IMR-90 (cell line): Measurements from ENCODE around the gene UFC1. TPM values are rescaled to one million over a fixed set of nuclear protein-coding genes. Genes with fewer than 3 reads are reported as not detected.

Source experiments
- ATAC-seq: fragments of 200-7000 bp; cut with Tn5 transposase; 2 replicates; pipeline ENCODE4 v1.9.1; 2020; ENCODE audit warnings: low read depth, mild to moderate bottlenecking, moderate library complexity
- BruUV-seq: library from RNA; stranded (reverse); fragments of 400-500 nt; replicated peaks from 2 replicates; lab custom pipeline; 2021; lab: Mats Ljungman, UMichigan
- CTCF ChIA-PET: fragments of 300-600 bp; formaldehyde crosslinking; extraction: SDS; loops from one replicate; lab custom pipeline; 2021; ENCODE audit warnings: antibody characterized with exemption; lab: Yijun Ruan, JAX
- POLR2A ChIA-PET: fragments of 300-600 bp; sonication (Branson Sonifier 250); formaldehyde crosslinking; loops from one replicate; lab custom pipeline; 2022; ENCODE audit warnings: antibody characterized with exemption; ENCODE audit not compliant: unreplicated experiment; lab: Charles Lee
- DNase-seq: peaks from one replicate; pipeline ENCODE4 v3.0.0; 2013
- H2AFZ ChIP-seq: replicated peaks from 2 replicates; pipeline ENCODE3; 2013; ENCODE audit warnings: low read length, mild to moderate bottlenecking; ENCODE audit not compliant: poor library complexity
- H2AK5ac ChIP-seq: 2 replicates; pipeline ENCODE4 v1.6.1; 2013; ENCODE audit warnings: low read depth, low read length, inconsistent platforms
- H2AK9ac ChIP-seq: replicated peaks from 2 replicates; pipeline ENCODE3; 2013; ENCODE audit warnings: mild to moderate bottlenecking, low read depth, low read length, moderate library complexity; ENCODE audit not compliant: poor library complexity
- H2BK120ac ChIP-seq: 2 replicates; pipeline ENCODE4 v1.6.1; 2013; ENCODE audit warnings: low read depth, low read length, inconsistent platforms
- H2BK15ac ChIP-seq: 3 replicates; pipeline ENCODE4 v1.6.1; 2013; ENCODE audit warnings: low read depth, low read length, inconsistent platforms
- H2BK20ac ChIP-seq: 2 replicates; pipeline ENCODE4 v1.6.1; 2013; ENCODE audit warnings: low read depth, mild to moderate bottlenecking, inconsistent platforms, low read length, moderate library complexity
- H2BK5ac ChIP-seq: 2 replicates; pipeline ENCODE4 v1.6.1; 2013; ENCODE audit warnings: mild to moderate bottlenecking, low read depth, low read length, inconsistent platforms; ENCODE audit not compliant: poor library complexity, severe bottlenecking
- H3K14ac ChIP-seq: replicated peaks from 2 replicates; pipeline ENCODE4 v1.6.1; 2013; ENCODE audit warnings: low read depth, low read length, inconsistent platforms
- H3K18ac ChIP-seq: 2 replicates; pipeline ENCODE4 v1.6.1; 2013; ENCODE audit warnings: low read depth, low read length, control low read depth
- H3K23ac ChIP-seq: 2 replicates; pipeline ENCODE4 v1.6.1; 2013; ENCODE audit warnings: low read depth, low read length, inconsistent platforms
- H3K27ac ChIP-seq: 2 replicates; pipeline ENCODE4 v1.5.1; 2013; ENCODE audit warnings: mild to moderate bottlenecking, control low read depth, low read length; ENCODE audit not compliant: insufficient read depth
- H3K27me3 ChIP-seq: 2 replicates; pipeline ENCODE4 v1.6.1; 2013; ENCODE audit warnings: low read length; ENCODE audit not compliant: control insufficient read depth, insufficient read depth
- H3K36me3 ChIP-seq: 2 replicates; pipeline ENCODE4 v1.6.1; 2013; ENCODE audit warnings: low read length, mixed read lengths; ENCODE audit not compliant: control insufficient read depth, insufficient read depth
- H3K4ac ChIP-seq: 2 replicates; pipeline ENCODE4 v1.6.1; 2013; ENCODE audit warnings: low read depth, low read length, inconsistent platforms
- H3K4me1 ChIP-seq: 2 replicates; pipeline ENCODE4 v1.6.1; 2013; ENCODE audit warnings: low read length, mixed read lengths; ENCODE audit not compliant: control insufficient read depth, insufficient read depth
- H3K4me2 ChIP-seq: 2 replicates; pipeline ENCODE4 v1.6.1; 2013; ENCODE audit warnings: low read depth, mild to moderate bottlenecking, control low read depth, low read length, moderate library complexity
- H3K4me3 ChIP-seq: 2 replicates; pipeline ENCODE4 v1.5.1; 2013; ENCODE audit warnings: low read depth, mild to moderate bottlenecking, control low read depth, low read length, moderate library complexity; ENCODE audit not compliant: insufficient read depth
- H3K56ac ChIP-seq: 2 replicates; pipeline ENCODE4 v1.6.1; 2013; ENCODE audit warnings: low read length, inconsistent platforms; ENCODE audit not compliant: insufficient read depth; ENCODE audit errors: extremely low read depth
- H3K79me1 ChIP-seq, 2 experiments: 2 replicates each; pipeline ENCODE4 v1.6.1; 2013; ENCODE audit warnings: low read length in 2 of 2, inconsistent platforms in 1 of 2, low read depth in 1 of 2
- H3K9ac ChIP-seq: 2 replicates; pipeline ENCODE4 v1.6.1; 2013; ENCODE audit warnings: low read depth, low read length, control low read depth
- H3K9me1 ChIP-seq: 2 replicates; pipeline ENCODE4 v1.6.1; 2013; ENCODE audit warnings: low read length, inconsistent platforms; ENCODE audit not compliant: insufficient read depth
- H3K9me3 ChIP-seq: 2 replicates; pipeline ENCODE4 v1.6.1; 2013; ENCODE audit warnings: low read length; ENCODE audit not compliant: control insufficient read depth, insufficient read depth
- H4K20me1 ChIP-seq: 2 replicates; pipeline ENCODE4 v1.6.1; 2013; ENCODE audit warnings: low read length, inconsistent platforms; ENCODE audit not compliant: insufficient read depth
- H4K5ac ChIP-seq: 2 replicates; pipeline ENCODE4 v1.6.1; 2013; ENCODE audit warnings: mild to moderate bottlenecking, low read depth, low read length, control low read depth
- H4K8ac ChIP-seq, 2 experiments: 2 replicates each; pipeline ENCODE4 v1.6.1; 2013; ENCODE audit warnings: low read depth in 2 of 2, low read length in 2 of 2, control low read depth in 1 of 2, inconsistent platforms in 1 of 2
- H4K91ac ChIP-seq: 2 replicates; pipeline ENCODE4 v1.6.1; 2013; ENCODE audit warnings: low read depth, low read length, inconsistent platforms; ENCODE audit not compliant: insufficient read depth
- BHLHE40 ChIP-seq: fragments of 150-350 bp; IDR thresholded peaks from 2 replicates; pipeline ENCODE4 v1.6.1; 2016; ENCODE audit warnings: mild to moderate bottlenecking, low read depth, low read length
- CEBPB ChIP-seq: IDR thresholded peaks from 2 replicates; pipeline ENCODE4 v1.6.1; 2012; ENCODE audit warnings: low read depth, low read length, improper control_type of control experiment
- CHD1 ChIP-seq: IDR thresholded peaks from 2 replicates; pipeline ENCODE4 v1.6.1; 2012; ENCODE audit warnings: low read depth, low read length, improper control_type of control experiment
- ELK1 ChIP-seq: fragments of 150-350 bp; IDR thresholded peaks from 2 replicates; pipeline ENCODE4 v1.6.1; 2016; ENCODE audit warnings: low read depth, mild to moderate bottlenecking, low read length, moderate library complexity, borderline replicate concordance
- FOS ChIP-seq: fragments of 150-350 bp; IDR thresholded peaks from 2 replicates; pipeline ENCODE4 v1.6.1; 2016; ENCODE audit warnings: low read depth, low read length
- MAFK ChIP-seq: IDR thresholded peaks from 2 replicates; pipeline ENCODE4 v1.6.1; 2012; ENCODE audit warnings: low read depth, low read length, improper control_type of control experiment
- MAZ ChIP-seq: IDR thresholded peaks from 2 replicates; pipeline ENCODE4 v1.6.1; 2012; ENCODE audit warnings: low read depth, mild to moderate bottlenecking, low read length, improper control_type of control experiment, moderate library complexity, borderline replicate concordance
- MXI1 ChIP-seq: IDR thresholded peaks from 2 replicates; pipeline ENCODE4 v1.6.1; 2012; ENCODE audit warnings: low read depth, mild to moderate bottlenecking, low read length, moderate library complexity, borderline replicate concordance
- NFE2L2 ChIP-seq: fragments of 150-350 bp; IDR thresholded peaks from 2 replicates; pipeline ENCODE4 v1.6.1; 2016; ENCODE audit warnings: low read depth, mild to moderate bottlenecking, low read length
- POLR2A ChIP-seq: IDR thresholded peaks from 2 replicates; pipeline ENCODE4 v1.6.1; 2012; ENCODE audit warnings: mild to moderate bottlenecking, low read depth, low read length
- RAD21 ChIP-seq: IDR thresholded peaks from 2 replicates; pipeline ENCODE4 v1.6.1; 2012; ENCODE audit warnings: low read length, improper control_type of control experiment
- RCOR1 ChIP-seq: IDR thresholded peaks from 2 replicates; pipeline ENCODE4 v1.6.1; 2012; ENCODE audit warnings: mild to moderate bottlenecking, low read length, improper control_type of control experiment; ENCODE audit not compliant: insufficient replicate concordance
- RFX5 ChIP-seq: IDR thresholded peaks from 2 replicates; pipeline ENCODE4 v1.8.0; 2012; ENCODE audit warnings: low read depth, mild to moderate bottlenecking, low read length, moderate library complexity
- SMC3 ChIP-seq: fragments of 150-350 bp; IDR thresholded peaks from 2 replicates; pipeline ENCODE4 v1.6.1; 2016; ENCODE audit warnings: low read depth, mild to moderate bottlenecking, antibody characterized with exemption, low read length, moderate library complexity
- WGBS, 2 experiments: methylation state at CpG; one replicate each; pipeline versions ENCODE4 v1.1.5 to v1.1.7; 2013; ENCODE audit warnings: missing lambda C conversion rate in 2 of 2; ENCODE audit not compliant: insufficient read length in 1 of 2; ENCODE audit errors: extremely low coverage in 2 of 2; 5-methylcytosine and 5-hydroxymethylcytosine counted together
- dilution Hi-C: fragments of 300-500 bp; cut with HindIII; formaldehyde crosslinking; loops from one replicate; pipeline ENCODE4 v1.14.3; 2018; ENCODE audit warnings: low sequenced_read_pairs; ENCODE audit not compliant: unreplicated experiment
- in situ Hi-C: fragments of 300-500 bp; cut with MboI; formaldehyde crosslinking; loops from 3 replicates; pipeline ENCODE4 v1.14.3; 2019; ENCODE audit warnings: low sequenced_read_pairs, inconsistent platforms, mixed read lengths
- intact Hi-C: fragments of 100-400 bp; cut with micrococcal nuclease; formaldehyde crosslinking; loops from 2 replicates; pipeline ENCODE4 v1.10.0; 2022
- polyA plus RNA-seq, 3 experiments: library from polyadenylated mRNA; depleted of rRNA; stranded (reverse); fragments of >200 nt; gene quantifications; 2 replicates each; pipeline ENCODE4 v1.2.3, GENCODE V29; 2012; ENCODE audit warnings: low replicate concordance in 1 of 3
- total RNA-seq: library from RNA; depleted of rRNA; stranded (reverse); fragments of >200 nt; gene quantifications from 2 replicates; pipeline ENCODE4 v1.2.3, GENCODE V29; 2012
- TF ChIP-seq, protein P1 (sequence below): conservative IDR thresholded peaks from 2 replicates; pipeline ENCODE4 v1.5.1; 2012; ENCODE audit warnings: mild to moderate bottlenecking, low read depth, low read length, improper control_type of control experiment
- TF ChIP-seq, protein P2 (sequence below): fragments of 150-350 bp; IDR thresholded peaks from 2 replicates; pipeline ENCODE4 v1.6.1; 2017; ENCODE audit warnings: mild to moderate bottlenecking, antibody characterized with exemption, low read length, low read depth

UFC1 gene
- total and polyA plus RNA-seq, 2 of the 4 experiments (the other 2 are of a cell fraction), result 134 to 140 TPM

- dilution Hi-C loops, result no loop called here
- H2BK120ac ChIP-seq, result no peak overlapping the region
- no peaks in the 10 kb centered on the region for H4K20me1 ChIP-seq
- H2BK15ac ChIP-seq, result no peak overlapping the region
- H3K4ac ChIP-seq, result no peak overlapping the region
- H3K4me2 ChIP-seq, result no peak overlapping the region
- no peak overlapping the region for H2BK5ac ChIP-seq
- H2AK5ac ChIP-seq, result no peak overlapping the region
- peaks cover 7% of the 10 kb centered on the region for H3K4me1 ChIP-seq
- no TSS peak for BruUV-seq
- no peak for TF ChIP-seq RFX5
- no peak for TF ChIP-seq FOS
- no peak for TF ChIP-seq MAZ
- TF ChIP-seq SMC3, result no peak
- TF ChIP-seq RCOR1, result no peak
- TF ChIP-seq, protein P1, sequence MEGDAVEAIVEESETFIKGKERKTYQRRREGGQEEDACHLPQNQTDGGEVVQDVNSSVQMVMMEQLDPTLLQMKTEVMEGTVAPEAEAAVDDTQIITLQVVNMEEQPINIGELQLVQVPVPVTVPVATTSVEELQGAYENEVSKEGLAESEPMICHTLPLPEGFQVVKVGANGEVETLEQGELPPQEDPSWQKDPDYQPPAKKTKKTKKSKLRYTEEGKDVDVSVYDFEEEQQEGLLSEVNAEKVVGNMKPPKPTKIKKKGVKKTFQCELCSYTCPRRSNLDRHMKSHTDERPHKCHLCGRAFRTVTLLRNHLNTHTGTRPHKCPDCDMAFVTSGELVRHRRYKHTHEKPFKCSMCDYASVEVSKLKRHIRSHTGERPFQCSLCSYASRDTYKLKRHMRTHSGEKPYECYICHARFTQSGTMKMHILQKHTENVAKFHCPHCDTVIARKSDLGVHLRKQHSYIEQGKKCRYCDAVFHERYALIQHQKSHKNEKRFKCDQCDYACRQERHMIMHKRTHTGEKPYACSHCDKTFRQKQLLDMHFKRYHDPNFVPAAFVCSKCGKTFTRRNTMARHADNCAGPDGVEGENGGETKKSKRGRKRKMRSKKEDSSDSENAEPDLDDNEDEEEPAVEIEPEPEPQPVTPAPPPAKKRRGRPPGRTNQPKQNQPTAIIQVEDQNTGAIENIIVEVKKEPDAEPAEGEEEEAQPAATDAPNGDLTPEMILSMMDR, result no peak
- no peak for TF ChIP-seq CHD1
- TF ChIP-seq, protein P2, sequence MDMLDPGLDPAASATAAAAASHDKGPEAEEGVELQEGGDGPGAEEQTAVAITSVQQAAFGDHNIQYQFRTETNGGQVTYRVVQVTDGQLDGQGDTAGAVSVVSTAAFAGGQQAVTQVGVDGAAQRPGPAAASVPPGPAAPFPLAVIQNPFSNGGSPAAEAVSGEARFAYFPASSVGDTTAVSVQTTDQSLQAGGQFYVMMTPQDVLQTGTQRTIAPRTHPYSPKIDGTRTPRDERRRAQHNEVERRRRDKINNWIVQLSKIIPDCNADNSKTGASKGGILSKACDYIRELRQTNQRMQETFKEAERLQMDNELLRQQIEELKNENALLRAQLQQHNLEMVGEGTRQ, result no peak
- TF ChIP-seq MXI1, result no peak
- no peak for TF ChIP-seq NFE2L2
- no peak for TF ChIP-seq CEBPB
- TF ChIP-seq RAD21, result no peak
- TF ChIP-seq MAFK, result no peak
- TF ChIP-seq BHLHE40, result no peak
- no peak for TF ChIP-seq POLR2A
- TF ChIP-seq ELK1, result no peak
- H4K91ac ChIP-seq, result no peak overlapping the region
- no peak overlapping the region for H3K56ac ChIP-seq
- H4K5ac ChIP-seq, result no peak overlapping the region
- DNase-seq, result no peak
- ChIA-PET CTCF (interaction anchor here (0.6 to 1.0 kb wide), 2 partner anchors 31 to 775 kb away, joined by 3 to 6 read pairs; no protein-coding TSS in a partner anchor), POLR2A (no interaction called here)
- no peaks in the 10 kb centered on the region for H3K27me3 ChIP-seq
- H4K8ac ChIP-seq, result no peak overlapping the region
- in situ Hi-C loops, result no loop called here
- intact Hi-C loops, result no loop called here
- no peak overlapping the region for H3K4me3 ChIP-seq
- no peak overlapping the region for H3K18ac ChIP-seq
- no peak overlapping the region for H2BK20ac ChIP-seq
- H3K14ac ChIP-seq, result no peak overlapping the region
- no CpG with 5 or more reads among the region's 1 CpG for WGBS, 2 experiments
- H2AK9ac ChIP-seq, result no peak overlapping the region
- no peak for ATAC-seq
- H3K9ac ChIP-seq, result no peak overlapping the region
- peaks cover 26% of the 10 kb centered on the region for H3K36me3 ChIP-seq
- no peak overlapping the region for H3K23ac ChIP-seq
- H3K27ac ChIP-seq, result no peak overlapping the region
- no peaks in the 10 kb centered on the region for H3K9me3 ChIP-seq
- peaks cover 23 to 51% of the 10 kb centered on the region in 2 experiments for H3K79me1 ChIP-seq
- no peak overlapping the region for H2AFZ ChIP-seq
- H3K9me1 ChIP-seq, result peaks cover 19% of the 10 kb centered on the region
Measured at GRCh38 chr1:161157867-161158266, 4.1 kb downstream of the UFC1 start.
